OCI-LY3 (cell line): ENCODE measurements around the gene SIX1.

Source experiments
- H2AFZ ChIP-seq: fragments of 200-600, 300-600 bp; shearing (Covaris generic); 2 replicates; pipeline ENCODE4 v1.6.0; 2014; ENCODE audit warnings: antibody characterized with exemption, low read depth, low read length
- H3K27ac ChIP-seq: fragments of 200-600, 300-600 bp; sonication (generic); 2 replicates; pipeline ENCODE4 v1.5.1; 2014; ENCODE audit warnings: mild to moderate bottlenecking, low read length, moderate library complexity, mixed read lengths
- H3K27me3 ChIP-seq: fragments of 200-600, 300-600 bp; sonication (generic); 2 replicates; pipeline ENCODE4 v1.6.1; 2014; ENCODE audit warnings: low read depth, low read length, mixed read lengths
- H3K36me3 ChIP-seq: fragments of 200-600, 300-600 bp; sonication (generic); replicated peaks from 2 replicates; pipeline ENCODE3; 2014; ENCODE audit warnings: low read depth, low read length, mixed read lengths
- H3K4me1 ChIP-seq: fragments of 300-600, 200-600 bp; sonication (generic); 2 replicates; pipeline ENCODE4 v1.6.1; 2014; ENCODE audit warnings: low read length, mixed read lengths
- H3K4me2 ChIP-seq: fragments of 200-600, 300-600 bp; sonication (generic); 2 replicates; pipeline ENCODE4 v1.6.1; 2014; ENCODE audit warnings: low read length, mixed read lengths
- H3K4me3 ChIP-seq: fragments of 300-600, 200-600 bp; sonication (generic); 2 replicates; pipeline ENCODE4 v1.5.1; 2014; ENCODE audit warnings: antibody characterized with exemption, mild to moderate bottlenecking, low read length, moderate library complexity
- H3K79me2 ChIP-seq: fragments of 300-600, 200-600 bp; shearing (Covaris generic); 2 replicates; pipeline ENCODE4 v1.6.1; 2014; ENCODE audit warnings: mild to moderate bottlenecking, low read length, mixed read lengths
- H3K9ac ChIP-seq: fragments of 300-600, 200-600 bp; shearing (Covaris generic); 2 replicates; pipeline ENCODE4 v1.6.0; 2014; ENCODE audit warnings: mild to moderate bottlenecking, low read length, moderate library complexity
- H3K9me3 ChIP-seq: fragments of 200-600, 300-600 bp; shearing (Covaris generic); 2 replicates; pipeline ENCODE4 v1.6.1; 2014; ENCODE audit warnings: low read length, mixed read lengths; ENCODE audit not compliant: insufficient read depth
- H4K20me1 ChIP-seq: fragments of 200-600, 300-600 bp; sonication (generic); 2 replicates; pipeline ENCODE4 v1.6.1; 2016; ENCODE audit warnings: low read length, mixed read lengths; ENCODE audit not compliant: insufficient read depth
- EZH2phosphoT487 ChIP-seq: fragments of 200-600 bp; shearing (Covaris generic); IDR thresholded peaks from 2 replicates; pipeline ENCODE4 v1.6.1; 2018; ENCODE audit warnings: antibody characterized with exemption, mixed run types, low read depth
- TF ChIP-seq, protein P1 (sequence below): fragments of 200-600, 300-600 bp; sonication (generic); IDR thresholded peaks from 2 replicates; pipeline ENCODE4 v1.5.1; 2014; ENCODE audit warnings: antibody characterized with exemption, low read length, low read depth

SIX1 gene

DNA sequence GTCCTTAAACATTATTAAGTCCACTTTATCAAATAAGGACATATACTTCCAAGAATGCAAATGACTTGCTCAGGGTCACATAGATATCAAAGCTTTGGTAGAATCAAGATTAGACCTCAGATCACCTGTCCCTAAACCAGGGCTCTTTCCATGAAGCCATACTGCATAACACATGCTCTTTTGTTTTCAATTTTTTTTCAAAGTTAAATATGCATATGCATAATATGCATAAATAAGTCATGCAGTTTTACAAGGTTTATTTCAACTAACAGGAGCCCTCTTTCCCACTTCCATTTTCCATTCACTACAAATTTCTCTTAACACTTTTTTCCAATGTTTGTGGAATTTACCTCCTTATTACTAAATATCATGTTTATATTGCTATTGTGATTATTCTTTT lies 53.1 kb downstream of the SIX1 start:
- Histone ChIP-seq H3K9ac (no peak overlapping the region), H3K4me3 (no peak overlapping the region)
- TF ChIP-seq EZH2phosphoT487: no peak
- TF ChIP-seq, protein P1, sequence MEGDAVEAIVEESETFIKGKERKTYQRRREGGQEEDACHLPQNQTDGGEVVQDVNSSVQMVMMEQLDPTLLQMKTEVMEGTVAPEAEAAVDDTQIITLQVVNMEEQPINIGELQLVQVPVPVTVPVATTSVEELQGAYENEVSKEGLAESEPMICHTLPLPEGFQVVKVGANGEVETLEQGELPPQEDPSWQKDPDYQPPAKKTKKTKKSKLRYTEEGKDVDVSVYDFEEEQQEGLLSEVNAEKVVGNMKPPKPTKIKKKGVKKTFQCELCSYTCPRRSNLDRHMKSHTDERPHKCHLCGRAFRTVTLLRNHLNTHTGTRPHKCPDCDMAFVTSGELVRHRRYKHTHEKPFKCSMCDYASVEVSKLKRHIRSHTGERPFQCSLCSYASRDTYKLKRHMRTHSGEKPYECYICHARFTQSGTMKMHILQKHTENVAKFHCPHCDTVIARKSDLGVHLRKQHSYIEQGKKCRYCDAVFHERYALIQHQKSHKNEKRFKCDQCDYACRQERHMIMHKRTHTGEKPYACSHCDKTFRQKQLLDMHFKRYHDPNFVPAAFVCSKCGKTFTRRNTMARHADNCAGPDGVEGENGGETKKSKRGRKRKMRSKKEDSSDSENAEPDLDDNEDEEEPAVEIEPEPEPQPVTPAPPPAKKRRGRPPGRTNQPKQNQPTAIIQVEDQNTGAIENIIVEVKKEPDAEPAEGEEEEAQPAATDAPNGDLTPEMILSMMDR: no peak

DNA sequence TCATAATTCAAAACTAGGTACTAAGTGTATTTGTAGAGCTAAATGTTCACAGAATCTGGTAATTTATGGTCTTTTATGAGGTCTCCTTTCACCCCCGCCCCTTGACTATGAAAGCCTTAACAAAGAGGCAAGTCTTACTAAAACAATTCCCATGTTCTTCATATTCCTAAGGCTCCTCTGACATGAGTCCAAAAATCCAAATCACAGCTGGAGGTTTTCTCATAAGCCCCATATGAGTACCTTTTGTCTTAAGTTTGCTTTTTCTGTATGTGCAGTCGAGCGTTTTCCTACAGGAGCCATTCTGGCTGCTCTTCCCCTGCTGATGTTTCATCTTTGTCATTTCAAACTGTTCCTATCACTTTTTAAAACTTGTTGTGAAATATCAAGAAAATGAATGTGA lies 55.2 kb downstream of the SIX1 start:
- Histone ChIP-seq H3K79me2 (no peaks in the 10 kb centered on the region), H3K36me3 (no peaks in the 10 kb centered on the region), H3K27me3 (no peaks in the 10 kb centered on the region), H2AFZ (no peak overlapping the region), H3K4me3 (no peak overlapping the region), H3K4me2 (no peak overlapping the region), H3K9ac (no peak overlapping the region), H3K4me1 (no peaks in the 10 kb centered on the region), H4K20me1 (no peaks in the 10 kb centered on the region), H3K9me3 (no peaks in the 10 kb centered on the region), H3K27ac (no peak overlapping the region)
- TF ChIP-seq, protein P1: no peak
- no peak for TF ChIP-seq EZH2phosphoT487

More for the DNA sequence above, 53.1 kb downstream of the SIX1 start:
- H4K20me1 ChIP-seq: no peaks in the 10 kb centered on the region
- no peaks in the 10 kb centered on the region for H3K79me2 ChIP-seq
- no peaks in the 10 kb centered on the region for H3K4me1 ChIP-seq
- no peak overlapping the region for H3K27ac ChIP-seq
- no peak overlapping the region for H2AFZ ChIP-seq
- H3K9me3 ChIP-seq: no peaks in the 10 kb centered on the region
- H3K27me3 ChIP-seq: no peaks in the 10 kb centered on the region
- H3K36me3 ChIP-seq: no peaks in the 10 kb centered on the region
- H3K4me2 ChIP-seq: no peak overlapping the region
